SK-MEL-5 (cell line): ENCODE results near the gene ARHGAP31. TPM values are rescaled to one million over a fixed set of nuclear protein-coding genes. Genes with fewer than 3 reads are reported as not detected.
A peak's percentile ranks its signal among the peaks of the same experiment; 100 is the strongest.

ENCODE experiments used
- DNase-seq: peaks from one replicate; pipeline ENCODE4 v3.0.0-alpha.2; 2016; ENCODE audit warnings: low read depth, low spot score
- in situ Hi-C: cut with HindIII; loops from 2 replicates; pipeline ENCODE4 v1.10.0; 2016; ENCODE audit warnings: low sequenced_read_pairs, high pct_unique_total_duplicates, low pct_unique_long_range_greater_than_20kb
- total RNA-seq: library from RNA; depleted of rRNA; stranded (reverse); fragments of >200 nt; shearing (Covaris generic); gene quantifications from 2 replicates; pipeline ENCODE4 v1.2.3, GENCODE V29; 2014

ARHGAP31 gene
- total RNA-seq, 1 experiment from 2014 or later = 11.4 TPM

DNA sequence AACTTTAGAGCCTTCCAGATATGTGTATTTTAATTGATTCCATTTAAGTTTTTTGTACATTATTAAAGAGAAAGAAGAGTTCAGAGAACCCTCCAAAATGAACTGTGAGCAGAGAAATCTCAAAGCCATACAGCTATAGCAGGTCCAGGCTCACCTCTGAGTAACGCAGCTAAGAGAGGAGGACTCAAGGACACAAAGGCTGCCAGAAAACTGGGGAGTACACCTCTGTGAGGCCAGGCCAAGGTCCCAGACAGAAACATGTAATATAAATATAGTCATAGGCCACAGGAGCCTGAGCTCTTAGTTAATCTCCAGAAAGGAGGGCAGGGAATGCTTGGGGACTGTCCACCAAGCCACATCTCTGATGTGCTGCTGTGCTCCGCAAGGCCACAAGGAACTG lies 102.7 kb downstream of the ARHGAP31 start:
- in situ Hi-C loops = no loop called here
- no peak for DNase-seq

GRCh38 chr3:119400466-119400865 lies 106.3 kb downstream of the ARHGAP31 start:
- in situ Hi-C loops = no loop called here

DNA sequence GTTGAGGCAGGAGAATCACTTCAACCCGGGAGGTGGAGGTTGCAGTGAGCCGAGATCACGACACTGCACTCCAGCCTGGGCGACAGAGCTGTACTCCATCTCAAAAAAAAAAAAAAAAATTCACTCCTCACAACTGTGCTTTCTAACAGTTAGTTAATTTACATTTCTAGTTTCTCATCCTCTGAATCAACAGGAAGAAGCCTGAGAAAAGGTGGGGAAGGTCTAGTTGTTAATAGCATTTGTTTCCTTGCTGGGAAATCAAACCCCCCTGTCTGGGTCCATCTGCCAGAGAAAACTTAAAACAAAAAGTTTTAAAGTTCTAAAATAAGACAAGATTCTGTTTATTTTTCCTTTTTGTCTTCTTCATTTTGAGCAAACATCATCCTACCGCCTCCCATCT lies 106.9 kb downstream of the ARHGAP31 start:
- no peak for DNase-seq
- in situ Hi-C loops = no loop called here

More at GRCh38 chr3:119400466-119400865, 106.3 kb downstream of the ARHGAP31 start:
- no peak for DNase-seq

GRCh38 chr3:119401503-119402440 lies 107.6 kb downstream of the ARHGAP31 start:
- DNase-seq = no peak
- in situ Hi-C loops = no loop called here

DNA sequence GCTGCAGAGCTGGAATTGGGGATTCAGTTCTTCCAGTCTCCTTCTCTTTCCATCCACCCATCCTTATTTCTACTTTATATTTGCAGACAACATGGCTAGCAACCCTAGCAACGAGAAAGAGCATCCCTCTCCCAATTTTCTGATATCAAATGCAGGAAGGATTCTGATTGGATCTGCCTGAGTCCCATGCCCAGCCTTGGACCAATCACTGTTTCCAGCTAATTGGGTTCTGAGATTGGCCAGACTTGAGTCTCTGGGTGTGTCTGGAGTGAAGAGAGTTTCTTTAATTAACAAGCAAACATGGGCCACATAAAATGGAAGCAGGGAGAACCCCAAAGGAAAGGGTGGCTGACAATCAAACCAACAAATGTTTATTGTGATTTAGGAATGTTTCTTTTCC lies 108.6 kb downstream of the ARHGAP31 start:
- no peak for DNase-seq
- in situ Hi-C loops = no loop called here

DNA sequence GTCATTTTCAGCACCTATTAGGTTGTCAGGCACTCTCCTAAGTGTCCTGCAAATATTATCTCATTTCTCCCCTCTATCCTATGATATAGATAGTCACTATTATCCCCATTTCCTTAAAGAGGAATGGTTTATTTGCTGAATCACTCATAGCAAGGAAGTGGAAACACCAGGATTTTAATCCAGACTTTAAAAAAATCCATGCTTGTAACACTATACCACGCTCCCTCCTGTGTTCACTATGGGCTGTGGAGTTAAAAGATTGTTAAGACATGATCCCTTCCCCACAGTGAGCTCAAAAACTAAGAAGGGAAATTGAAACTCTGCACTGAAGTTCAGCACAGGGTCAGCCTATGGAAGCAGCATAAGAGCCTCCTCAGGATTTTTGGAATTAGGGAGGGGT lies 109.0 kb downstream of the ARHGAP31 start:
- DNase-seq = no peak
- in situ Hi-C loops = no loop called here

DNA sequence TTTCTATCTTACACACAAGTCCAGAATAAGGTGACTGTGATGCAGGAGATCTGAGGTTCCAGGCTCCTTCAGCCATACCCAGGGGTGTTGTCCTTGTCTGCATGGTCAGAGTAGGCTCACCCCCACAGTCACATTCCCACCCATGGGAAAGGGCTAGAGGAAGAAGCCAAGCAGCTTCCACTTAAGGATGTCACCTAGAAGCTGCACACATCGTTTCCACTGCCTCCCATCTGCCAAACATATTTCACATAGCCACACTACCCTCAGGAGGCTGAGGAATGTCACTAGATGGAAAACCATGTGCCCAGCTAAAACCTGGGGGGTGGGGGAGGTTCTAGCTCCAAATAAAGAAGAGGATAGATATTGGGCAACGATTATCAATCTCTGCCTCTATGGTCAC lies 111.1 kb downstream of the ARHGAP31 start:
- DNase-seq = no peak
- in situ Hi-C loops = no loop called here

DNA sequence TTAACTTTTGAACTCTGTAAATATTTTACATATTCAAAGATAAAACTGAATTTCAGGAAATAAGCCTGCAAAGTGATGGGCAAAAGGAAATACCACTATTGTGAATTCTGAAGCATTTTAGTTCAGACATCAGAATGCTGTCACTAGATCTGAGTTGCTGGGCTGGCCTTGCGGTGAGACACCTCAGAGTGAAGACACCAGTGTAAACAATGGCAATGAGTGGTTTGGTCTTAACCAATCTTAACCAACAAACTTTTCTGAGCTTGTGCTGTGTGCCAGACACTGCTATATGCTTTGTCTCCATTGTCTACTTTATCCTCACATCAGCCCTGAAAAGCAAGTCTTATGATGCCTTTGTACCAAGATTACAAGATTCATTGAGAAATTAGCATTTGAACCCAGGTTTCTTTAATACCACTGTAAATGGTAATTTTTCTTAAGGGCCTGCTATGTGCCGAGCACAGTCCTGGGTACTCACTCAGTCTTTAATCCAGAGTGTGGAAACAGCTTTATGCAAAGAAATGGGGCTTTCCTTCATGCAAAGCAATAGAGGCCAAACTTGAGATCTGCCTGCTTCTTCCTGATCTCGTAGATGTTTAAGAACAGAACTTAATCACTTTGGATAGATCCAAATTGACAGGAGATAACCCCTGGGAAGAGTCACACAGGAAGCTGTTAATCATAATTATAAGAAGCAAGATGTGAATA lies 114.2 kb downstream of the ARHGAP31 start:
- DNase-seq = no peak
- in situ Hi-C loops = no loop called here

DNA sequence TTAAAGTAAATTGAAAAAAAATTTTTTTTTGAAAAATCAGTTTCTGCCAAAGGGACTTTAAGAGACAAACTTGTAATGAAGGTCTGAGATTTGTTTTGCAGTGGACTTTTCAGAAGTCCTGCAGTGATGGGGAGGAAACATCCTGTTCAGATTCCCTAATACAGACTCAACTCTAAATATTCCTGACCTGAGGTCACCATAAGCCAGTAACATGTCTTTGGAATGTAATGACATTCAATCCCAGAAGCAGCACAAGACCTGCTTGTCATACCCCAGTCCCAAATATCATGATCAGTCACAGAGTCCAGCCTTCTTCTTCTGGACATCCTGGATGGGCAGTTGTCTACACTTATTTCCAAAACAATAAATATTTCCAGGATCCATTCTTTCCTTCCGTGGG lies 115.7 kb downstream of the ARHGAP31 start:
- in situ Hi-C loops = no loop called here
- no peak for DNase-seq

GRCh38 chr3:119413603-119414280 lies 119.6 kb downstream of the ARHGAP31 start:
- in situ Hi-C loops = no loop called here
- peak; percentile 9 for DNase-seq

- in situ Hi-C loops = no loop called here
- no peak for DNase-seq
Observed at GRCh38 chr3:119416873-119417272, 122.7 kb downstream of the ARHGAP31 start.

- DNase-seq = no peak
- in situ Hi-C loops = no loop called here
Observed at GRCh38 chr3:119417771-119418512, 123.8 kb downstream of the ARHGAP31 start.

DNA sequence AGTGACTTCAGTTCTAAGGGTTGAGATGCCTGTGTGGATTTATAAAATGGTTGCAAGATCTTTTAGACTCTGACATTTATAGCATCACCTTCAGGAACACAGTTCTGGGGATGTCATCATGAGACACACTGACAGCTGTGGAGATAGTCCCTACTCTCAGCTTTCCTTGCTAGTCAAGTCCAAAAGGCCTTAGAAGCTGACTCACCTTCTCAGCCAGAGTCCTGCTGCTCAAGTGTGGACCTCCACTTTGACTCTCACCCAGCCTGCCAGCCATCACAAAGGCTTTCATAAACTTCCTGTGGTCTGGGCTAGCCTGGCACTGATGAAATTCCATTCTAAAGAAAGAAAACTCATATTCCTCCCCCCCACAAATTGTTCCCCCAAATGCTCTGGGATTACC lies 124.5 kb downstream of the ARHGAP31 start:
- in situ Hi-C loops = no loop called here
- DNase-seq = no peak

GRCh38 chr3:119420196-119420595 lies 126.0 kb downstream of the ARHGAP31 start:
- DNase-seq = peak; percentile 57
- in situ Hi-C loops = no loop called here

DNA sequence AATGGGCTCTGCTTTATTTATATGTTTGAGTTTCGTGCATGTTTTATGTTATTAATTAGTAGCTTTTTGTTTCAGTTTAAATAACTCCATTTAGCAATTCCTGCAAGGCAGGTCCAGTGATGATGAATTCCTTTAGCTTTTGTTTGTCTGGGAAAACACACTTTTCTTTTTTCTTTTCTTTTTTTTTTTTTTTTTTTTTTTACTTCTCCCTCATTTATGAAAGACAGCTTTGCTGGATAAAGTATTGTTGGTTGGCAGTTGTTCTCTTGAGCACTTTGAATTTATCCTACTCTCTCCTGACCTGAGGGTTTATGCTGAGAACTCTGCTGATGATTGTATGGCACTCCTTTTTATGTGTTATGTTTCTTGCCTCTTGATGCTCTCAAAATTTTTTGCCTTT lies 133.5 kb downstream of the ARHGAP31 start:
- in situ Hi-C loops = no loop called here
- no peak for DNase-seq

DNA sequence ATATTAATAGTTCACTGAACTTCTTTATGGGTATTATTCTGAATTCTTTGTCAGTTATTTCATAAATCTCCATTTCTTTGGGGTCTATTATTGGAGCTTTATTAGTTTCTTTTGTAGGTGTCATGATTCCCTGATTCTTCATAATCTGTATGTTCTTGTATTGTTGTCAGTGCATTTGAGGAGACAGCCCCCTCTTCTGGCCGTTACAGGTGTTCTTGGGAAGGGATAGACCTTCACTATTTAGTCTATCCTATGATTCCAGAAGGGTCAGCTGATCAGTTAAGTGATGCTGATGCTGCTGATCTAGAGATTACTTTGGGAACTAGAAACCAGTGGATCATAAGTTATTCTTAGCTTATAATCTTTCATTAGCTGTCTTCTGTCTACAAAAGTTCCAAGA lies 134.4 kb downstream of the ARHGAP31 start:
- DNase-seq = peak; percentile 29
- in situ Hi-C loops = no loop called here

- DNase-seq = no peak
- in situ Hi-C loops = no loop called here
Observed at GRCh38 chr3:119433613-119434325, 139.6 kb downstream of the ARHGAP31 start.
